ENCODE measurements around the gene PLK5. TPM values are rescaled to one million over a fixed set of nuclear protein-coding genes. Genes with fewer than 3 reads are reported as not detected.
"Not testable (repeated sequence)": the region's sequence is repeated elsewhere in the genome, so short reads cannot be mapped to it uniquely, and the experiment has no call there.

Gene PLK5, protein sequence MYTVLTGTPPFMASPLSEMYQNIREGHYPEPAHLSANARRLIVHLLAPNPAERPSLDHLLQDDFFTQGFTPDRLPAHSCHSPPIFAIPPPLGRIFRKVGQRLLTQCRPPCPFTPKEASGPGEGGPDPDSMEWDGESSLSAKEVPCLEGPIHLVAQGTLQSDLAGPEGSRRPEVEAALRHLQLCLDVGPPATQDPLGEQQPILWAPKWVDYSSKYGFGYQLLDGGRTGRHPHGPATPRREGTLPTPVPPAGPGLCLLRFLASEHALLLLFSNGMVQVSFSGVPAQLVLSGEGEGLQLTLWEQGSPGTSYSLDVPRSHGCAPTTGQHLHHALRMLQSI
- not detected in 2 replicates for total RNA-seq (2014; rRNA removed; shearing (Covaris generic))
- not detected in 2 replicates for polyA plus RNA-seq (2015; cell fraction: cytosol; rRNA removed)
- not detected in 2 replicates for polyA plus RNA-seq (2015; cell fraction: nucleus; rRNA removed)

DNA sequence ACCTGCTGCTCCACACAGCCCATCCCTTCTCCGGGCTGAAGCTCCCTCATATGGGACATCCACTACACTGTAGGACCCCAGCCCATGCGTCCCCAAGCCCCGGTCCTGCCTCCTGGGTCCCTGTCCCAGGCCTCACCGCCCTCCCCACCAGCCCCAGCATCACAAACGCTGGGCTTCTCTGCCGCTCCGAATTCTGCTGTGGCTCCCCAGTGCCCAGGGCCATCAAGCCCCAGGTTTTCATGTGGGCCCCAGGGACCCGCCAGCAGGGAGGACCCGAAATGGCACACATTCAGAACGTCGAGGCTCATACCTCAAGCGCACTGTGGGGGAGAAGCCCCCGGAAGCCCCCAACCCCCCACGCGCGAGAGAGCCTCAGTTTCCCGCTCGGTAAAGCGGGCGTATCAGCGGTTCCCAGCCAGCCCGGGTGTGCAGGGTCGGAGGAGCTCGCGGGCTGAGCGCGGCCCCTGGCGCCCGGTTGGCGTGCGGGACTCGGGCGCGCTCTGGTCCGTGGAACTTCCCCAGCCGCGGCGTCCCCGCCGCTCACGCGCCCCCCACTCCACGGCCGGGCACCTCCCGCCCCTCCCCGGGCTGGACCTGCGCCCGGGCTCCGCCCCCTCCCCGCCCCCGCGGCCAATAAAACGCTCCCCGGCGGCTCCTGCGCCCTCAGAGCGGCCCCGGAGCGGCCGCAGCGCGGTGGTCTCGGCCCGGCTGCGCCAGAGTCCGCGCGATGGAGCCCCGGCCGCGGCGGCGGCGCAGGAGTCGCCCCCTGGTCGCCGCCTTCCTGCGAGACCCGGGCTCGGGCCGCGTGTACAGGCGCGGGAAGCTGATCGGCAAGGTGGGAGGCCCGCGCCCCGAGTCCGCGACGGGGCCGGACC is at the start of gene PLK5:
TSS of gene PLK5 (plus strand) at position 666 of the 875 bp plus-strand sequence. CDS start 2,920 bp downstream, outside the sequence.
- DNase-seq (ENCODE audit: low read depth), result no peak

DNA sequence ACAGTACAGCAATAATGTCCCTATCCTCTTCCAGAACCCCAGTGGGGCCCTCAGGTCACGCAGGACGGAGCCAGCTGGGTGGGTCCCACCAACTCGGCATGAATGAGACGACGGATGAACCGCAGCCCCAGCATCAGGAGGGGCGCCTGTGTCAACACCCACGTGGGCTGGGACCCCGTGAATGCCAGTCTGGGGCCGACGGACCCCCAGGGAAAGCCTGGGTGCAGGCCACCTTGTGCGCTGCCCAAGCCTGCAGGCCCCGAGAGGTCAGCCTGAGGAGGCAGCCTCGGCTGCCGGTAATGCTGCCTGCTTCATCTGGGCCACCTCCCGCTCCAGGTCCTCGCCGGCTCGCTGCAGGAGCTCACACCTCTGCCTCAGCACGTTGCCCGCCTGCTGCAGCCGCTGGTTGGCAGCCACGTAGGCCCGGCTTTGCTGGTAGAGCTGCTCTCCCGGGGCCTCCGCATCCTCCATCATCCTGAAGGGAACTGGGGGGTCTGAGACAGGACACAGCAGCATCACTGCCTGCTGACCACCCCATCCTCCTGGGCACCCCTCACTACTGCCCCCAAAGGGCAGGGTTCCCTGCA is 49.0 kb upstream of the PLK5 start:
- no peak for DNase-seq (ENCODE audit: low read depth)

DNA sequence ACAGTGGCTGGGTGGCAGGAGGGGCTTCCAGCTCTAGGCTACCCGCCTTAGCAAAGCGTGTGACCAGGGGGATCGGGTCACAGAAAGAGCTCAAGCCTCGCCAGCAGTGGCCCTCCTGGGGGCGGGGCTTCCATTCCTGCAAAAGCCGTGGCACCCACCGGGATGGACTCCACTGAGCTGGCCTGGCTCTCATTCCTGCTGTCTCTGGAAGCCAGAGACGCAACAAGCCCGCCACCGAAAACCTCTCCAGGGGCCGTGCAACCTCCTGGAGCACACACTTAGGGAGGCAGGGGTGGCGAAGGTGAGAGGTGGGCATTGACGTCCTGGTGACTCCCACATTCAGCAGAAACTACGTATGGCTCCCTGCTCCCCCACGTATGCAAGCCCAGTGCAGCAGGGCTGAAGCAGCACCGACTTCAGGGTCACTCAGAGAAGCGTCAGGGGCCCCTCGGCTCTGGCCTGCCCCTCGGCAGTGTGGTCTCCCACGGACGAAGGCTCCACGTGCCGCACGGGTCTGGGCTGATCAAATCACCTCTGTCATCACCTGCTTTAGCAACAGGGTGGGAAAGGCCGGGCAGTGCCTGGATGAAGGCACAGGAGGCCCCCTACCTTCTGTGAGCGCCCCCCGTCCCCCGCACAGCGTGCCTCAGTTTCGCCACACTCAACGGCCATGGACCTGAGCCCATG is 48.0 kb upstream of the PLK5 start:
- DNase-seq (ENCODE audit: low read depth), result no peak

DNA sequence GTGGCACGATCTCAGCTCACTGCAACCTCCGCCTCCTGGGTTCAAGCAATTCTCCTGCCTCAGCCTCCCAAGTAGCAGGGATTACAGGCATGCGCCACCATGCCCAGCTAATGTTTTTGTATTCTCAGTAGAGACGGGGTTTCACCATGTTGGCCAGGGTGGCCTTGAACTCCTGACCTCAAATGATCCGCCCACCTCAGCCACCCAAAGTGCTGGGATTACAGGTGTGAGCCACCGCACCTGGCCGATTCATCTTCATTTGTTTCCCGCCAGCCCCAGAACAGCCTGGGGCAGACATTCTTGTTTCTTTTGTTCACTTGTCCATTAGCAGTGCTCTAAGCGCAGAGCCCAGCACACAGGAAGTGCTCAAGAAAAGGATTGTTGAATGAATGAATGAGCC is 46.8 kb upstream of the PLK5 start:
- DNase-seq (ENCODE audit: low read depth), result not testable (repeated sequence)

DNA sequence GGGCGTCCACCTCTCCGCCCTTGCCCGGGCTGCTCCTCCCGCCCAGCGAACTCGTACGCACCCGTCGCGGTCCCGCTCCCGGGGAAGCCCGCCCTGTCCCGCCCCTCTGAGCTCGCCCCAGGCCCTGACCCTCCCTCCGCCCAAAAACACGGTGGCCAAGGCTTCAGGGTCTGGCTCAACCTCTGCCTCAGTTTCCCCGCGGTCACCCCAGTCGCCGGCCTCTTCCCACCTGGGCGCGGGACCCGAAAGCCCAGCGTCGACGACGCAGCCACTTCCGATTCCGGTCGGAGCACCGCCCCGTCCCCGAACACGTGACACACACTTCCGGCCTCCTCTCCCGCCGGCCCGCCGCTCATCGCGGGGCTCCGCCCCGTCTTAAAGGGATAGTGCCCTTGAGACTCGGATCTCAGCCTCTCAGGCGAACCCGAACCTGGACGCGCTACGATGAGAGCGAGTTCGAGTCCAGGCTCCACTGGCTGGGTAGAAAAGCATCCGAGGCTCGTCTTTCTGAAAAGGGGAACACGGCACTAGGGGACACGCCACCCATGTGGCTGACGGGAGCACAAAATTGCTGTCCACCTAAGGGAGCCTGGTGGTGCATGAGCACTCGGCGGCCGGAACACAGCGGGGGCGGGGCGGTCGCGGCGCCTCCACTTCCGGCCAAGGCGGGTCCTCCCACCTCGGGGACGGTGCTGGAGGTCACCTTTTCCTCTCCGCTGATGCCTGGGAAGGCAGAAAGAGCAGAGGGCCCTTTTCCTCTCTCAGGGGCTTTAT is 44.8 kb upstream of the PLK5 start, which contains the start of gene C19orf25:
TSS of gene C19orf25 (minus strand) at position 282 of the 774 bp plus-strand sequence. CDS start 312 bp downstream, outside the sequence.
- peak; percentile 92 for DNase-seq (ENCODE audit: low read depth)

DNA sequence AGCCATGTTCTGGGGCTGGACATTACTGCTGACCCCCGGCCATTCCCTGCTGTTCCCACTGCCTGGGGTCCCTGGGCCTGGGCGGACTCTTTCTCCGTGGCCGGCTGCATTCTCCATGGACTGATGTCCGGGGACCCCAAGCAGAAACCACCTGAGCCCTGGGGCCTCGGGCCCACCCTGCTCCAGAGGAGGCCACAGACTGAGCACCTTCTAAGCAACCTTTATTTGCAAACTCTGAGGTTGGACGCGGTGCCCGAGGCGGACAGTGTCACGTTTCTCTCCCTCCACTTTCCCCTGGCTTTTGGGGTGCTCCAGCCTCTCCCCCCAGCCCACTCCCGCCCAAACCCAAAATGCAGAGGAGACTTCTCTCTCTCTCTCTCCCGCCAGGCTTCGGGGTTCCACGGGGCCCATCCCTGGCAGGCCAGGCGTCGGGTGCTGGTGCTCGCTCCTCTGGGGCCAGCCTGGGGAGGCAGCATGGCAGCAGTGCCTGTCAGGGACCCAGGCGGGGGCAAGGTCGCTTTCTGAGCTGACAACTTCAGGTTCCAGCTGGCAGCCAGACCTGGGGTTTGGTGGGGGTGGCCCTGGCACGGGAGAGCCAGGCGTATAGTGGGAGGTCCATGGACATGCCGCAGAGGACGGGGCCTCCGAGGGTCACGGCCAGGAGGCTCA is 42.5 kb upstream of the PLK5 start:
- no peak for DNase-seq (ENCODE audit: low read depth)

DNA sequence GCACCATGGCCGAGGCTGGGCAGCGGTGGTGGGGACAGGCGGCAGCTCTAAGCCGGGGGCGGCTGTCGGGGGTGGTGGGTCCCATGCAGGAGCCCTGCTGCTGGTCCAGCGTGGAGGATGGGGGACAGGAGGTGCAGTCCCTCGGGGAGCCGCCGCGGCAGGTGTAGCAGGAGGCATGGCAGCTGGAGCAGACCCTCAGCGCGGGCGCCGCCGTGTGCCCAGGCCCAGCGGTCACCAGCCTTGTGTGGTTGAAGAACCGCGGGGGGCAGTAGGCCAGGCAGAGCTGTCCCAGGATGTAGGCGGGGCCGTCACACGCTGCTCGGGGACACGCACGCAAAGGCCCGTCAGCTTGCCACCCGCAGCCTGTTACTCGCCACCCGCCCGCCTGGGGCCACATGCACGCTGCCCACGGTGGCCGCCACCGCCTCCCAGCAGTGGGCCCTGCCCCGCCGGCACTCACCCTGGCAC is 42.0 kb upstream of the PLK5 start:
- DNase-seq (ENCODE audit: low read depth), result no peak

DNA sequence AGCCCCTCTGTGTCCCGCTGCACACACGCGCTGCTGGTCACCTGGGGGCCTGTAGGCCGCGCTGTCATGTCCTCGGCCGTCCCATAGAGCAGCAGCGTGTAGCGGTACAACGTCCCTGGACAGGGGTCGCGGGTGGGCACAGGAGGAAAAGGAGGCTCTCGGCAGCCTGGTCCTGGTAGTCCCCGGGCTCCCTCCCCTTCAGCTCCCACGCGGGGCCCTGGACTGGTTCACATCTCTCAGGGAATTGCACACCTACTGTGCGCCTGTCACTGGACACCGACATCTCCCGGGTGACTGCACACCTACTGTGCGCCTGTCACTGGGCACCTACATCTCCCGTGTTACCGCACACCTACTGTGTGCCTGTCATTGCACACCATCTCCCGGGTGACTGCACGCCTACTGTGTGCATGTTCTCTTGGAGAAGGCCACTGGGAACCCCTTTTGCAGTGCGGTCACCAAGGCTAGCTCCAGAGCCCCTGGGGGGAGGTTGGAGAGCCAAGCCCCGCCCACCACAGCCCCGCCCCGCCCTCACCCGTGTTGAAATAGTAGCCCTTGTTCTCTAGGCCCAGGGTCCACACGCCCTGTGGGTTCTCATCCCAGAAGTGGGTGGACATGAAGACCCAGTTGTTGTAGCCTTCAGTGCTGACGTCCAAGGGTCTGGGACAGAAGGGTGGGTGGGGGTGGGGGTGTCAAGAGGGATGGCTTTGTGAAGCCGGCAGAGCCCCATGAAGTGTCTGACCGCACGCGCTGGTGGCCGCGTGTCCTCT is 41.3 kb upstream of the PLK5 start:
- DNase-seq (ENCODE audit: low read depth), result no peak

DNA sequence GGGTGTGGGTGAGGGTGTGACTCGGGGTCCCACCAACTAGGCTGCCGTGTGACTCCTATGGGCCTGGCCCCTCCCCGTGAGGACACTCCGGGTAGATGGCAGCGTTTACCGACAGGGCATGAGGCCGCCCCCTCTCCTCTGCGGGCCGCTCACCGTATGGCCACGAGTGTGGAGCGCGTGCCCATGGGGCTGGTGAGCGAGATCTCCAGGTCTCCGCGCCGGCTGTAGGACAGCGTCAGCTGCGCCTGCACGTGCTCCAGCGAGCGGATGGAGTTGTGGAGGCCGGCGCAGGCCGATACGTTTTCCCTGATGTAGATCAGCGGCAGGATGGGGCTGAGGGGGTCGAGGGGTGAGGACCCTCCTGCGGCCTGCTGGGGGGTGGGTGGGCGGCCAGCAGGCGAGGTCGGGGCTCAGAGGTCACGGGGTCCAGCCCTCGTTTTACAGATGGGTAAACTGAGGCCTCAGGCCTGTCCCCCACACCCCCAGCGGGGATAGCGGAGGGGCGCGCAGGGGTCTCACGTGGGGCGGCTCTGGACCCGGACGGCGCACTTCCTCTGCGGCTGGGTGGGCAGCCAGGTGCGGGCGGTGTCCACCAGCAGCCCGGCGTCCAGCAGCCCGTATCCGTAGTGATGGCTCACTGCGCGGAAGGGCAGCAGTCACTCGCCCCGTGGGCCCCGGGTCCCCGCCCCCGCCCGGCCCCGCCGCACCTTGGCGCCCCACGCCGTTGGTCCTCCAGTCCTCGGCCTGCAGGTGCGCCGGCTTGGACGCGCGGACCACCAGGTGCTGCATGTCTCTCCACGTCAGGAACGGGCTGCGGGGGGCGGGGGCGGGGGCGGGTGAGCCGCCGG is 40.5 kb upstream of the PLK5 start:
- no peak for DNase-seq (ENCODE audit: low read depth)

DNA sequence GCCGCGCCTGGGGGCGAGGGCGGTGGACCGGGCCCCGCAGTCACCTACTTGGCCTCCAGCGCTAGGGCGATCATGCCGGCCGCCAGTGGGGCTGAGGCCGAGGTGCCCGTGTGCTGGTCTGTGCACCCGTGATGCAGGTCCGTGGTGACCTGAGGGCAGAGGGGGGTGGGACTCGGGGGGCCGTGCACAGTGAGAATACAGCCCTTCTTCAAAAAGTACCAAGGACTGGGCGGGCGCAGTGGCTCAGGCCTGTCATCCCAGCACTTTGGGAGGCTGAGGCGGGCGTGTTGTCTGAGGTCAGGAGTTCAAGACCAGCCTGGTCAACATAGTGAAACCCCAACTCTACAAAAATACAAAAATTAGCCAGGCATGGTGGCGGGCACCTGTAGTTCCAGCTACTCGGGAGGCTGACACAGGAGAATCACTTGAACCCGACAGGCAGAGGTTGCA is 39.9 kb upstream of the PLK5 start:
- no peak for DNase-seq (ENCODE audit: low read depth)

DNA sequence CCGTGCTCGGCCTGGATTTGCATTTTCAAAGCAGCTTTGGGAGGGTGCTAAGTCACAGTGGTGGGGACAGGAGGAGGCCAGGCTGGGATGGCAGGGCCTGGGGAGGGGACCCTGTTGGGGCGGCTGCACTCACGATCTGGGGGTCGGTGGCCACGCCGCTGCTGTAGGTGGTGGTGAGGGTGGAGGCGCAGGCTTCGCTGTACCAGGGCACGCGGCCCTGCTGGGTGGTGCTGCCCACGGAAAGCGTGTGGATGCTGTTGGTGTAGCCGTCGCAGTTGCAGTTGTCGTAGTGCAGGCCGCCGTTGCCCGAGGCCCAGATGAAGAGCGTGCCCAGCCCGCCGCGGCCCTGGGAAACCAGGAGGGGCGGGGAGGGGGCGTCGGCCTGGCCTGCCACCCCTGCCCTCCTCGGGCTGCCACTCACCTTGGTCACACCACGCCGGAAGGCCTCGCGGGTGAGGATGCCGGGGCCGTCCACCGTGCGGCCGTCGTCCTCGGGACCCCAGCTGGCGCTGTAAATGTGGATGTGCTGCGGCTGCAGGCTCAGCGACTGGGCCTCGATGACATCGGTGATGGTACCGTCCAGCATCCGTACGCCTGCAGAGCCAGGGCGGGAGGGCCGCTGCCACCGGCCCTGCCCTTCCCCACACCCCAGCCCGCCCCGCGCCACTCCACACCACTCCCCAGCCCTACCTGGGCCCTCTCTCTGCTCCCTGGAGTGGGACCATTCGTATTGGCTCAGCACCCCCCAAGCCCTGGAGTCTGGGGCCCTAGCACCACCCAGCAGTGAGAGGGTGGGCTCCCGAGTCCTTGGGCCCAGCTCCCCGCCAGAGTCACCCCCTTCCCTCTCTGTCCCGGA is 36.9 kb upstream of the PLK5 start:
- no peak for DNase-seq (ENCODE audit: low read depth)

DNA sequence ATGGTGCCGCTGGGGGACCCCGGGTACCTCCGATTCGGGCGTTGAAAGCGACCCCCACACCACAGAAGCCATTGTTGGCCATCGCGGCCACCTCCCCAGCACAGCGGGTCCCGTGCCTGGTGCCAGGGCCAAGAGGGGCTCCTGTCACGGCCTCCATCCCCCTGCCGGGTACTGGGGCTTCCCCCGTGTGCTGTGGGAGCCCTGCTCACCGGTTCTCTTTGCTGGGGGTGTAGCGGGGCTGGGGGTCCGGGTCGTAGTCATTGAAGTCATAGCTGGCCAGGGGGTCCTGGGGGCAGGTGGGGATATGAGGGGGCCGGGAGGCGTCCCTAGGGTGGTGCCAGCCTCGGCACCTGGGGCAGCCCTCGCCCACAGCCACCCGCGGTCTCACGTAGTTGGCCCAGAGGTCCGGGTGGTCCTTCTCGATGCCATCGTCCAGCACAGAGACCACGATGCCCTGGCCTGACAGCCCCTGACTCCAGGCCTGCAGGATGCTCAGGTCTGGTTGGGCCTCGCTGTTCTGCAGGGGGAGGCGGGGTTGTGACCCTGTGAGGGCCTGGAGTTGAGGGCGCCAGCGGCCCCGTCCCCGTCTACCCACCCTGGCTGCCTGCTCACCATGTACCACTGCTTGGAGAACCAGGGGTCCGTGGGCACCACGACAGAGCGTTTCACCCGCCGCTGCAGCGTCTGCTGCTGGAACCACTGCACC is 36.1 kb upstream of the PLK5 start:
- DNase-seq (ENCODE audit: low read depth), result no peak

DNA sequence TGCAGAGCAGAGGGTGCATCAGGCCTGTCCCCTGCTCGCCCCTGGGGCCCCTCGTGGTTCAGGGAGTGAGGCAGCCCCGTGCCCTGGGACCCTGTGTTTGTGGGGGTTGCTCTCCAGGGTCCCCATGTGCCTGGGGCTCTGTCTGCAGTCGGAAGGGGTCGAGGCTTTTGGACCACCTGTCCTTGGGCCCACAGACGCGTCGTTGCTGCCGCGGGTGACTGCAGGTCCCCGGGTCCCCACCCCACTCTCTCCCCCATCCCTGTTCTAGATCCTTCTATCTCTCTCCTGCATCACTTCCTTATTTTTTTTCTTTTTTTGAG is 35.6 kb upstream of the PLK5 start:
- no peak for DNase-seq (ENCODE audit: low read depth)

DNA sequence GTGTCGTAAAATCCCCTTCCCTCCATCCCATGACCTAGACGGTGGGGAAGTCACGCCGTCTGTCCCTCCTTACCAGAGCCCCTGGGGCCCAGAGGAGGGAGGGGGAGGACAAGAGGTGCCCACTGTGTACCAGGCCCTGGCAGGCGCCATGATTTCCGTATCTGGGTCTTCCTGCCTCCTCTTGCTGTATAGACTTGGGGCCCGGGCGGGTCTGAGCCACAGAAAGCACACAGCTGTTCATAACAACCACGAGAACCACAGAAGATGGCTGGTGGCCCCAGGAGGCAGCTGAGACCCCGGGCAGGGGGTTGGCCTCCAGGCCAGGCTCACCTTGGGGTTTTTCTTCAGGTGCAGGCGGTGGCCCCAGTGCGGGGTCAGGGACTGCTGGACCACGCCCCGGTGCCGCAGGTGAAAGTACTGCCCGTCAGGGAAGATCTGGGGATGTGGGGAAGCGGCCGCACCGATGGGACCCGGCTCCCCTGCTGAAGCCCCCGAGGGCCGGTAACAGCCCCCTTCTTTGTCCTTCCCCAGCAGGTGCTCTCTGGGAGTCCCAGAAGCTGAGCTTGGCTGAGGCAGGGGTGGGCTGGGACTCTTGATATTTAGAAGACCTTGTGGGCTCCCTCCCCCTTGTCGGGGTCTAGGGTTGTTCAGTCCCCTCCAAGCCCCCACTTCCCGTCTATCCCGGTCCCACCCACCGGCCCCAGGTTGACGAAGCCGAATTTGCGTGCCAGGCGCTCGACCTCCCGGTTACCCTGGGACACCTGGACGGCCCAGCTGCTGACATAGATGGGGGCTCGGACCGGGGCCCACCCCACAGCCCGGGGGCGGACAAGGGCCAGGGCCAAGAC is 34.2 kb upstream of the PLK5 start:
- DNase-seq (ENCODE audit: low read depth), result no peak

DNA sequence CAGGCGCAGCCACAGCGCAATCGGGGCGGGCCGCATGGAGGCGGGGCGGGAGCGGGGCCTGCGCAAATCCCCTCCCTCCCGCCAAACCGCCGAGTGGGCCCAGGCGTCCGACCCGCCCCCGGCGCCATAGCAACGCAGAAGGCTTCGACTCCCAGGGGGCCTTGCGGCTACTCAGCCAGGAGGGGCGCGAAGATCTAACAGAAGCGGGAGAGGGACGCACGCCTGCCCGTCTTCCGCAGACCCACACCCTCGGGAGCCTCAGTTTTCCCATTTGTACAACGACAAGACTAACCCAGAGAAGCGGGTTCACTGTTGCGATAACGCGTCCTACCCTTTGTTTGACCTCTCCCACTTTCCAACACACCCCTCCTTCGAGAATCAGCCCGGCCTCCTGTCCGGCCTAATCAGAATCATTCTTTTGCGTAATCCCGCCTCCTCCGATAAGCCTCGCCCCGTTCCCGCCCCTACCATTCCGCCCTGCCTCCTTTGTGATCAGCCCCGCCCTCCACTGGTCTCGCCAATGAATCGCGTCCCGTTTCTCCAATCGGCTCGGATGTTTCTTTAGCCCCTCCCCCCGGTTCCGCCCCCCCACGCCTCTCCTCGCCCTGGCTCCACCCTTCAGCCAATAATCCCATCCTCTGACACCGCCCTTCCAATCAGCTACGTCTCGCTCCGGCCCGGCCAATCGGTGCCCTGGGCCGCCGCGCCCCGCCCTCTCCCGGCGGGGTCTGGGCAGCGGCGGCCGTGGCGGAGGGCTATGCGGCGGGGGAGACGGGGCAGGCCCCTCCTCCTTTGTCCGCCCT is 33.4 kb upstream of the PLK5 start, which contains the start of gene PCSK4:
TSS of gene PCSK4 (minus strand) at position 40 of the 803 bp plus-strand sequence. CDS start at position 36, 4 bp downstream.
- peak; percentile 95 for DNase-seq (ENCODE audit: low read depth)
